Measurements from ENCODE around the gene USP17L11.
"Not testable (repeated sequence)": the region's sequence is repeated elsewhere in the genome, so short reads cannot be mapped to it uniquely, and the experiment has no call there.

The USP17L11 gene, protein sequence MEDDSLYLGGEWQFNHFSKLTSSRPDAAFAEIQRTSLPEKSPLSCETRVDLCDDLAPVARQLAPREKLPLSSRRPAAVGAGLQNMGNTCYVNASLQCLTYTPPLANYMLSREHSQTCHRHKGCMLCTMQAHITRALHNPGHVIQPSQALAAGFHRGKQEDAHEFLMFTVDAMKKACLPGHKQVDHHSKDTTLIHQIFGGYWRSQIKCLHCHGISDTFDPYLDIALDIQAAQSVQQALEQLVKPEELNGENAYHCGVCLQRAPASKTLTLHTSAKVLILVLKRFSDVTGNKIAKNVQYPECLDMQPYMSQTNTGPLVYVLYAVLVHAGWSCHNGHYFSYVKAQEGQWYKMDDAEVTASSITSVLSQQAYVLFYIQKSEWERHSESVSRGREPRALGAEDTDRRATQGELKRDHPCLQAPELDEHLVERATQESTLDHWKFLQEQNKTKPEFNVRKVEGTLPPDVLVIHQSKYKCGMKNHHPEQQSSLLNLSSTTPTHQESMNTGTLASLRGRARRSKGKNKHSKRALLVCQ

DNA sequence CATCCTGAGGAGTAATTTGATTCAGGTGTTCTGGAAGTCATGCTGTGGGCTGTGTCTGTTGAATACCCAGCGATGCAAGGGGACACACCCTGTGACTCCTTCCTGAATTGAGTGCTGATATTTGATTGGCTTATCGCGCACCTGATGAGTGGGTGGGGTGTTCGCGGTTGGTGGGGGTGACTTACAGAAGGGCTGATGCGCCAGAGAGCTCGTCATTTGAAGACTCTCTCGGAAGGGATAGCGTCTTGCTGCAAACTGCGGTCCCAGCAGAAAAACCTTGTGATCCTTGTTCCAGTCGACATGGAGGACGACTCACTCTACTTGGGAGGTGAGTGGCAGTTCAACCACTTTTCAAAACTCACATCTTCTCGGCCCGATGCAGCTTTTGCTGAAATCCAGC, at the start of gene USP17L11:
Gene USP17L11 (plus strand): TSS at position 301 of the 400 bp plus-strand sequence. CDS start 0 bp downstream, at position 301.
- in situ Hi-C loops (cut with MboI; ENCODE audit: low sequenced_read_pairs), result not testable (repeated sequence)

DNA sequence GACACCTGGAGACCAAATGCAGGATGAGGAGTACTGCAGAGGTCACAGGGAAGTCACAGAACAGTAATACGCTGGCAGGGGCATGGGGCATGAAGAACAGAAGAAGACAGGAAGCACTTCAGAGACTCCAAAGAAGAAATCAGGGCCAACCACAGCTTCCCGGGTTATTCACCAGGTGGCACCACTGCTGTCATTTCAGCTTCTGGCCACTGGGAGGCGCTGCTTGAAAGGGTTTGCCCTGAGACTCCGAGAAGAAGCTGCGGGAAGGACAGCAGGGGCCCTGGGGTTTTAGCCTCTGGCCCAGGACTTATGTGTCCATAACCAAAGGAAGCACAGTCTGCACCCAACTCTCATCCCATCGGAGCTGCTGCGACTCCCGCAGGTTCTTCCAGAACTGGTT, 49.2 kb upstream of the USP17L11 start:
- in situ Hi-C loops (cut with MboI; ENCODE audit: low sequenced_read_pairs), result not testable (repeated sequence)

DNA sequence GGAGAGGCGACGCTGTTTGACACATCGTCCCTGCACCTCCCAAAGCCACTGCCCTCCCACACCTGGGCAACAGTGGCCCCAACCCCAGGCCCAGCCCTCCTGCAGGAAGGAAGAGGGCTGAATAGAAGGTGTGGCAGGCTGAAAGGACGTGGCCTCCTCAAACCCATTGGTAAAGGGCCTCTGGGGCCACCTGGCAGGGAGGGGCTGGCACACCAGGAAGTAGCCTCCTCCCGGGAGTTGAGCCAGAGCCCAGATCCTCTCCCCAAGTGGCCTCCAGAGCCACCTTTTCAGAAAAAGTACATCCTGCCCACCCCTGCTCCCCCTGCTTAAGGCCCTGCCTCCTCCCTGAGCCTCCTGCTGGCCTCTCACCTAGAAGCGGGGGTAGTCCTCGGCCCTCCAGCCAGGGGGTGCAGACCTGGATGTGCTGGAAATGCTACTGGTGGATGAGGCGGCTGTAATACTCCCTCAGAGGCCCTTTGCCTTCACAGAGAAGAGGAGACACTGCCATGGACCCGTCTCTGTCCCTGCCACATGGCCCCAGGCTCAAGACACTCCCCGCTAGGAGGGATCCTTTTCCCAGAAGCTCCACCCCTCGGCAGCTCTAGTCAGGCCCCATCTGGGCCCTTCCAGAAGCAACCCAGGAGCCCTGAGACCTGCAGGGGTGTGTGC, 45.3 kb upstream of the USP17L11 start, which contains the start of gene FAM90A26:
Gene FAM90A26 (plus strand): TSS at position 619 of the 669 bp plus-strand sequence. CDS start 2,764 bp downstream, outside the sequence.
- in situ Hi-C loops (cut with MboI; ENCODE audit: low sequenced_read_pairs), result not testable (repeated sequence)

DNA sequence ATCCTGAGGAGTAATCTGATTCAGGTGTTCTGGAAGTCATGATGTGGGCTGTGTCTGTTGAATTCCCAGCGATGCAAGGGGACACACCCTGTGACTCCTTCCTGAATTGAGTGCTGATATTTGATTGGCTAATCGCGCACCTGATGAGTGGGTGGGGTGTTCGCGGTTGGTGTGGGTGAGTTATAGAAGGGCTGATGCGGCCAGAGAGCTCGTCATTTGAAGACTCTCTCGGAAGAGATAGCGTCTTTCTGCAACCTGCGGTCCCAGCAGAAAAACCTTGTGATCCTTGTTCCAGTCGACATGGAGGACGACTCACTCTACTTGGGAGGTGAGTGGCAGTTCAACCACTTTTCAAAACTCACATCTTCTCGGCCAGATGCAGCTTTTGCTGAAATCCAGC, 4.8 kb upstream of the USP17L11 start, which contains the start of gene USP17L10:
Gene USP17L10 (plus strand): TSS at position 301 of the 400 bp plus-strand sequence. CDS start 0 bp downstream, at position 301.
- in situ Hi-C loops (cut with MboI; ENCODE audit: low sequenced_read_pairs), result not testable (repeated sequence)

DNA sequence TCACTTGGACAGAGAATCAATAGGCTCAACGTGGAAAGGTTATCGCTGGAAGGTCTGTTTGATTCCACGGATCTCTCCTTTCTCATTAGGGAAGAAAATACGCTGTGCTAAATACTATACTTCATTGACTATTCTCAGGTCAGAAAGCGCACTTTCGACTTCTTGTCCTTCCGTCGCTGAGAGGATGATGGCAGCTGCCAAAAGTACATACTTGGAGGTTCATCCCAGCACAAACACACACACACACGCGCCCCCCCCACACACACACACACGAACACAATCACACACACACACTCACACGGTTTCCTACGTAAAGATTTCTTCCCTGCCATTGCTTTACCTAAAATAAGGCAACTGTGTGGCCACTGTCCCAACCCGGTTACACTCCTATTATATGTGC, 504 bp upstream of the USP17L11 start:
- in situ Hi-C loops (cut with MboI; ENCODE audit: low sequenced_read_pairs), result not testable (repeated sequence)

DNA sequence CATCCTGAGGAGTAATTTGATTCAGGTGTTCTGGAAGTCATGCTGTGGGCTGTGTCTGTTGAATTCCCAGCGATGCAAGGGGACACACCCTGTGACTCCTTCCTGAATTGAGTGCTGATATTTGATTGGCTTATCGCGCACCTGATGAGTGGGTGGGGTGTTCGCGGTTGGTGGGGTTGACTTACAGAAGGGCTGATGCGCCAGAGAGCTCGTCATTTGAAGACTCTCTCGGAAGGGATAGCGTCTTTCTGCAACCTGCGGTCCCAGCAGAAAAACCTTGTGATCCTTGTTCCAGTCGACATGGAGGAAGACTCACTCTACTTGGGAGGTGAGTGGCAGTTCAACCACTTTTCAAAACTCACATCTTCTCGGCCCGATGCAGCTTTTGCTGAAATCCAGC, 4.6 kb downstream of the USP17L11 start, which contains the start of gene USP17L12:
Gene USP17L12 (plus strand): TSS at position 301 of the 400 bp plus-strand sequence. CDS start 0 bp downstream, at position 301.
- in situ Hi-C loops (cut with MboI; ENCODE audit: low sequenced_read_pairs), result not testable (repeated sequence)

DNA sequence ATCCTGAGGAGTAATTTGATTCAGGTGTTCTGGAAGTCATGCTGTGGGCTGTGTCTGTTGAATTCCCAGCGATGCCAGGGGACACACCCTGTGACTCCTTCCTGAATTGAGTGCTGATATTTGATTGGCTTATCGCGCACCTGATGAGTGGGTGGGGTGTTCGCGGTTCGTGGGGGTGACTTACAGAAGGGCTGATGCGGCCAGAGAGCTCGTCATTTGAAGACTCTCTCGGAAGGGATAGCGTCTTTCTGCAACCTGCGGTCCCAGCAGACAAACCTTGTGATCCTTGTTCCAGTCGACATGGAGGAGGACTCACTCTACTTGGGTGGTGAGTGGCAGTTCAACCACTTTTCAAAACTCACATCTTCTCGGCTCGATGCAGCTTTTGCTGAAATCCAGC, 9.4 kb downstream of the USP17L11 start, which contains the start of gene USP17L13:
Gene USP17L13 (plus strand): TSS at position 301 of the 400 bp plus-strand sequence. CDS start 0 bp downstream, at position 301.
- in situ Hi-C loops (cut with MboI; ENCODE audit: low sequenced_read_pairs), result not testable (repeated sequence)

DNA sequence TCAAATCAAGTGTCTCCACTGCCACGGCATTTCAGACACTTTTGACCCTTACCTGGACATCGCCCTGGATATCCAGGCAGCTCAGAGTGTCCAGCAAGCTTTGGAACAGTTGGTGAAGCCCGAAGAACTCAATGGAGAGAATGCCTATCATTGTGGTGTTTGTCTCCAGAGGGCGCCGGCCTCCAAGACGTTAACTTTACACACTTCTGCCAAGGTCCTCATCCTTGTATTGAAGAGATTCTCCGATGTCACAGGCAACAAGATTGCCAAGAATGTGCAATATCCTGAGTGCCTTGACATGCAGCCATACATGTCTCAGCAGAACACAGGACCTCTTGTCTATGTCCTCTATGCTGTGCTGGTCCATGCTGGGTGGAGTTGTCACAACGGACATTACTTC, 15.0 kb downstream of the USP17L11 start:
- in situ Hi-C loops (cut with MboI; ENCODE audit: low sequenced_read_pairs), result not testable (repeated sequence)

DNA sequence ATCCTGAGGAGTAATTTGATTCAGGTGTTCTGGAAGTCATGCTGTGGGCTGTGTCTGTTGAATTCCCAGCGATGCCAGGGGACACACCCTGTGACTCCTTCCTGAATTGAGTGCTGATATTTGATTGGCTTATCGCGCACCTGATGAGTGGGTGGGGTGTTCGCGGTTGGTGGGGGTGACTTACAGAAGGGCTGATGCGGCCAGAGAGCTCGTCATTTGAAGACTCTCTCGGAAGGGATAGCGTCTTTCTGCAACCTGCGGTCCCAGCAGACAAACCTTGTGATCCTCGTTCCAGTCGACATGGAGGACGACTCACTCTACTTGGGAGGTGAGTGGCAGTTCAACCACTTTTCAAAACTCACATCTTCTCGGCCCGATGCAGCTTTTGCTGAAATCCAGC, 18.9 kb downstream of the USP17L11 start, which contains the start of gene USP17L15:
Gene USP17L15 (plus strand): TSS at position 301 of the 400 bp plus-strand sequence. CDS start 0 bp downstream, at position 301.
- in situ Hi-C loops (cut with MboI; ENCODE audit: low sequenced_read_pairs), result not testable (repeated sequence)

DNA sequence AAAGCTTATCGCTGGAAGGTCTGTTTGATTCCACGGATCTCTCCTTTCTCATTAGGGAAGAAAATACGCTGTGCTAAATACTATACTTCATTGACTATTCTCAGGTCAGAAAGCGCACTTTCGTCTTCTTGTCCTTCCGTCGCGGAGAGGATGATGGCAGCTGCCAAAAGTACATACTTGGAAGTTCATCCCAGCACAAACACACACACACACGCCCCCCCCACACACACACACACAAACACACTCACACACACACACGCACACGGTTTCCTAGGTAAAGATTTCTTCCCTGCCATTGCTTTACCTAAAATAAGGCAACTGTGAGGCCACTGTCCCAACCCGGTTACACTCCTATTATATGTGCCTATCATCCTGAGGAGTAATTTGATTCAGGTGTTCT, 23.3 kb downstream of the USP17L11 start:
- in situ Hi-C loops (cut with MboI; ENCODE audit: low sequenced_read_pairs), result not testable (repeated sequence)

DNA sequence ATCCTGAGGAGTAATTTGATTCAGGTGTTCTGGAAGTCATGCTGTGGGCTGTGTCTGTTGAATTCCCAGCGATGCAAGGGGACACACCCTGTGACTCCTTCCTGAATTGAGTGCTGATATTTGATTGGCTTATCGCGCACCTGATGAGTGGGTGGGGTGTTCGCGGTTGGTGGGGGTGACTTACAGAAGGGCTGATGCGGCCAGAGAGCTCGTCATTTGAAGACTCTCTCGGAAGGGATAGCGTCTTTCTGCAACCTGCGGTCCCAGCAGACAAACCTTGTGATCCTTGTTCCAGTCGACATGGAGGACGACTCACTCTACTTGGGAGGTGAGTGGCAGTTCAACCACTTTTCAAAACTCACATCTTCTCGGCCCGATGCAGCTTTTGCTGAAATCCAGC, 28.4 kb downstream of the USP17L11 start, which contains the start of gene USP17L17:
Gene USP17L17 (plus strand): TSS at position 301 of the 400 bp plus-strand sequence. CDS start 0 bp downstream, at position 301.
- in situ Hi-C loops (cut with MboI; ENCODE audit: low sequenced_read_pairs), result not testable (repeated sequence)

DNA sequence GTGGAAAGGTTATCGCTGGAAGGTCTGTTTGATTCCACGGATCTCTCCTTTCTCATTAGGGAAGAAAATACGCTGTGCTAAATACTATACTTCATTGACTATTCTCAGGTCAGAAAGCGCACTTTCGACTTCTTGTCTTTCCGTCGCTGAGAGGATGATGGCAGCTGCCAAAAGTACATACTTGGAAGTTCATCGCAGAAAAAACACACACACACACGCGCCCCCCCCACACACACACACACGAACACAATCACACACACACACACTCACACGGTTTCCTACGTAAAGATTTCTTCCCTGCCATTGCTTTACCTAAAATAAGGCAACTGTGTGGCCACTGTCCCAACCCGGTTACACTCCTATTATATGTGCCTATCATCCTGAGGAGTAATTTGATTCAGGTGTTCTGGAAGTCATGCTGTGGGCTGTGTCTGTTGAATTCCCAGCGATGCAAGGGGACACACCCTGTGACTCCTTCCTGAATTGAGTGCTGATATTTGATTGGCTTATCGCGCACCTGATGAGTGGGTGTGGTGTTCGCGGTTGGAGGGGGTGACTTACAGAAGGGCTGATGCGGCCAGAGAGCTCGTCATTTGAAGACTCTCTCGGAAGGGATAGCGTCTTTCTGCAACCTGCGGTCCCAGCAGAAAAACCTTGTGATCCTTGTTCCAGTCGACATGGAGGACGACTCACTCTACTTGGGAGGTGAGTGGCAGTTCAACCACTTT, 32.9 kb downstream of the USP17L11 start, which contains the start of gene USP17L18:
Gene USP17L18 (plus strand): TSS at position 678 of the 728 bp plus-strand sequence. CDS start 0 bp downstream, at position 678.
- in situ Hi-C loops (cut with MboI; ENCODE audit: low sequenced_read_pairs), result not testable (repeated sequence)

DNA sequence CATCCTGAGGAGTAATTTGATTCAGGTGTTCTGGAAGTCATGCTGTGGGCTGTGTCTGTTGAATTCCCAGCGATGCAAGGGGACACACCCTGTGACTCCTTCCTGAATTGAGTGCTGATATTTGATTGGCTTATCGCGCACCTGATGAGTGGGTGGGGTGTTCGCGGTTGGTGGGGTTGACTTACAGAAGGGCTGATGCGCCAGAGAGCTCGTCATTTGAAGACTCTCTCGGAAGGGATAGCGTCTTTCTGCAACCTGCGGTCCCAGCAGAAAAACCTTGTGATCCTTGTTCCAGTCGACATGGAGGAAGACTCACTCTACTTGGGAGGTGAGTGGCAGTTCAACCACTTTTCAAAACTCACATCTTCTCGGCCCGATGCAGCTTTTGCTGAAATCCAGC, 37.9 kb downstream of the USP17L11 start, which contains the start of gene USP17L19:
Gene USP17L19 (plus strand): TSS at position 301 of the 400 bp plus-strand sequence. CDS start 0 bp downstream, at position 301.
- in situ Hi-C loops (cut with MboI; ENCODE audit: low sequenced_read_pairs), result not testable (repeated sequence)

DNA sequence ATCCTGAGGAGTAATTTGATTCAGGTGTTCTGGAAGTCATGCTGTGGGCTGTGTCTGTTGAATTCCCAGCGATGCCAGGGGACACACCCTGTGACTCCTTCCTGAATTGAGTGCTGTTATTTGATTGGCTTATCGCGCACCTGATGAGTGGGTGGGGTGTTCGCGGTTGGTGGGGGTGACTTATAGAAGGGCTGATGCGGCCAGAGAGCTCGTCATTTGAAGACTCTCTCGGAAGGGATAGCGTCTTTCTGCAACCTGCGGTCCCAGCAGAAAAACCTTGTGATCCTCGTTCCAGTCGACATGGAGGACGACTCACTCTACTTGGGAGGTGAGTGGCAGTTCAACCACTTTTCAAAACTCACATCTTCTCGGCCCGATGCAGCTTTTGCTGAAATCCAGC, 42.6 kb downstream of the USP17L11 start, which contains the start of gene USP17L20:
Gene USP17L20 (plus strand): TSS at position 301 of the 400 bp plus-strand sequence. CDS start 0 bp downstream, at position 301.
- in situ Hi-C loops (cut with MboI; ENCODE audit: low sequenced_read_pairs), result not testable (repeated sequence)

DNA sequence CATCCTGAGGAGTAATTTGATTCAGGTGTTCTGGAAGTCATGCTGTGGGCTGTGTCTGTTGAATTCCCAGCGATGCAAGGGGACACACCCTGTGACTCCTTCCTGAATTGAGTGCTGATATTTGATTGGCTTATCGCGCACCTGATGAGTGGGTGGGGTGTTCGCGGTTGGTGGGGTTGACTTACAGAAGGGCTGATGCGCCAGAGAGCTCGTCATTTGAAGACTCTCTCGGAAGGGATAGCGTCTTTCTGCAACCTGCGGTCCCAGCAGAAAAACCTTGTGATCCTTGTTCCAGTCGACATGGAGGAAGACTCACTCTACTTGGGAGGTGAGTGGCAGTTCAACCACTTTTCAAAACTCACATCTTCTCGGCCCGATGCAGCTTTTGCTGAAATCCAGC, 47.4 kb downstream of the USP17L11 start, which contains the start of gene USP17L21:
Gene USP17L21 (plus strand): TSS at position 301 of the 400 bp plus-strand sequence. CDS start 0 bp downstream, at position 301.
- in situ Hi-C loops (cut with MboI; ENCODE audit: low sequenced_read_pairs), result not testable (repeated sequence)

Data from HL-60/S4 treated with phorbol 12-myristate 13-acetate at 8.2 ng/mL for 4 days and 3 days (cell line).